Effector memory CD4-positive, alpha-beta T cell (primary cell): ENCODE results near the gene ATG16L1.

ENCODE experiments used
- DNase-seq, 3 donors: peaks; one replicate each; pipeline ENCODE4 v3.0.0-alpha.2; 2020
- H3K27ac ChIP-seq: 2 replicates; pipeline ENCODE4 v1.7.0; 2013; ENCODE audit warnings: mild to moderate bottlenecking, low read length, moderate library complexity; ENCODE audit not compliant: insufficient read depth, poor library complexity, severe bottlenecking
- H3K27me3 ChIP-seq: replicated peaks from 2 replicates; pipeline ENCODE4 v1.7.0; 2013; ENCODE audit warnings: mild to moderate bottlenecking, low read length; ENCODE audit not compliant: insufficient read depth, control insufficient read depth, poor library complexity, severe bottlenecking
- H3K36me3 ChIP-seq: 2 replicates; pipeline ENCODE4 v1.7.0; 2013; ENCODE audit warnings: mild to moderate bottlenecking, low read length, moderate library complexity; ENCODE audit not compliant: control insufficient read depth, insufficient read depth
- H3K4me1 ChIP-seq: 2 replicates; pipeline ENCODE4 v1.7.0; 2013; ENCODE audit warnings: low read length, mild to moderate bottlenecking; ENCODE audit not compliant: control insufficient read depth, insufficient read depth, poor library complexity, severe bottlenecking
- H3K4me3 ChIP-seq: 2 replicates; pipeline ENCODE4 v1.7.0; 2013; ENCODE audit warnings: low read length, low read depth, mild to moderate bottlenecking; ENCODE audit not compliant: insufficient read depth, poor library complexity, severe bottlenecking
- H3K9me3 ChIP-seq: 2 replicates; pipeline ENCODE4 v1.7.0; 2013; ENCODE audit warnings: mild to moderate bottlenecking, low read length, moderate library complexity; ENCODE audit not compliant: control insufficient read depth

ATG16L1 gene

GRCh38 chr2:233301811-233302210, 50.3 kb downstream of the ATG16L1 start:
- Histone ChIP-seq H3K4me1 (no peaks in the 10 kb centered on the region), H3K36me3 (no peaks in the 10 kb centered on the region), H3K4me3 (no peak overlapping the region), H3K27me3 (no peaks in the 10 kb centered on the region), H3K9me3 (no peaks in the 10 kb centered on the region), H3K27ac (no peak overlapping the region)
- DNase-seq = no peak

- no peaks in the 10 kb centered on the region for H3K36me3 ChIP-seq
- no peaks in the 10 kb centered on the region for H3K9me3 ChIP-seq
- DNase-seq = no peak
- no peak overlapping the region for H3K4me3 ChIP-seq
- no peaks in the 10 kb centered on the region for H3K27me3 ChIP-seq
- no peaks in the 10 kb centered on the region for H3K4me1 ChIP-seq
- H3K27ac ChIP-seq = no peak overlapping the region
Observed at GRCh38 chr2:233303252-233303651, 51.8 kb downstream of the ATG16L1 start.

GRCh38 chr2:233307565-233307964, 56.1 kb downstream of the ATG16L1 start, which contains the start of gene SAG:
TSS of gene SAG (plus strand) at chr2:233307816. CDS start at chr2:233309190, 1,374 bp downstream.
- Histone ChIP-seq H3K27me3 (no peaks in the 10 kb centered on the region), H3K4me3 (no peak within 1 kb of the TSS), H3K36me3 (no peaks in the 10 kb centered on the region), H3K27ac (no peak within 1 kb of the TSS), H3K4me1 (no peaks in the 10 kb centered on the region), H3K9me3 (no peaks in the 10 kb centered on the region)
- DNase-seq = no peak

- DNase-seq = no peak
- H3K4me1 ChIP-seq = no peaks in the 10 kb centered on the region
- H3K9me3 ChIP-seq = no peaks in the 10 kb centered on the region
- H3K4me3 ChIP-seq = no peak overlapping the region
- H3K27ac ChIP-seq = no peak overlapping the region
- no peaks in the 10 kb centered on the region for H3K27me3 ChIP-seq
- H3K36me3 ChIP-seq = no peaks in the 10 kb centered on the region
Observed at GRCh38 chr2:233311241-233311926, 59.9 kb downstream of the ATG16L1 start.

GRCh38 chr2:233312874-233313273, 61.4 kb downstream of the ATG16L1 start:
- Histone ChIP-seq H3K36me3 (no peaks in the 10 kb centered on the region), H3K9me3 (no peaks in the 10 kb centered on the region), H3K4me3 (no peak overlapping the region)

GRCh38 chr2:233314180-233314925, 62.9 kb downstream of the ATG16L1 start:
- no peak for DNase-seq
- no peaks in the 10 kb centered on the region for H3K27me3 ChIP-seq
- no peak overlapping the region for H3K4me3 ChIP-seq
- H3K27ac ChIP-seq = no peak overlapping the region
- no peaks in the 10 kb centered on the region for H3K9me3 ChIP-seq
- H3K36me3 ChIP-seq = no peaks in the 10 kb centered on the region
- no peaks in the 10 kb centered on the region for H3K4me1 ChIP-seq

More at GRCh38 chr2:233312874-233313273, 61.4 kb downstream of the ATG16L1 start:
- Histone ChIP-seq H3K27ac (no peak overlapping the region), H3K27me3 (no peaks in the 10 kb centered on the region), H3K4me1 (no peaks in the 10 kb centered on the region)
- DNase-seq = no peak

GRCh38 chr2:233317196-233317943, 65.9 kb downstream of the ATG16L1 start:
- Histone ChIP-seq H3K27ac (no peak overlapping the region), H3K27me3 (no peaks in the 10 kb centered on the region), H3K9me3 (no peaks in the 10 kb centered on the region), H3K36me3 (no peaks in the 10 kb centered on the region), H3K4me1 (no peaks in the 10 kb centered on the region), H3K4me3 (no peak overlapping the region)
- DNase-seq = no peak

- no peaks in the 10 kb centered on the region for H3K4me1 ChIP-seq
- H3K9me3 ChIP-seq = no peaks in the 10 kb centered on the region
- H3K4me3 ChIP-seq = no peak overlapping the region
- no peak for DNase-seq
- H3K27me3 ChIP-seq = no peaks in the 10 kb centered on the region
- H3K36me3 ChIP-seq = no peaks in the 10 kb centered on the region
- H3K27ac ChIP-seq = no peak overlapping the region
Observed at GRCh38 chr2:233319256-233319655, 67.8 kb downstream of the ATG16L1 start.

- Histone ChIP-seq H3K9me3 (no peaks in the 10 kb centered on the region), H3K27ac (no peak overlapping the region), H3K4me1 (no peaks in the 10 kb centered on the region), H3K4me3 (no peak overlapping the region), H3K27me3 (no peaks in the 10 kb centered on the region), H3K36me3 (no peaks in the 10 kb centered on the region)
- DNase-seq = no peak
Observed at GRCh38 chr2:233320470-233320869, 69.0 kb downstream of the ATG16L1 start.

- Histone ChIP-seq H3K4me3 (no peak overlapping the region), H3K27me3 (no peaks in the 10 kb centered on the region), H3K4me1 (no peaks in the 10 kb centered on the region), H3K36me3 (no peaks in the 10 kb centered on the region), H3K27ac (no peak overlapping the region), H3K9me3 (no peaks in the 10 kb centered on the region)
- DNase-seq = no peak
Observed at GRCh38 chr2:233321166-233321565, 69.7 kb downstream of the ATG16L1 start.
